Endothelial cell of umbilical vein (primary cell): Measurements from ENCODE around the gene VEZT. TPM values are rescaled to one million over a fixed set of nuclear protein-coding genes. Genes with fewer than 3 reads are reported as not detected.

ENCODE experiments used
- BruUV-seq: library from RNA; stranded (reverse); fragments of 400-500 nt; replicated peaks from 2 replicates; lab custom pipeline; 2021; lab: Mats Ljungman, UMichigan
- CTCF ChIA-PET: fragments of 300-600, 350-600 bp; sonication (Branson Sonifier 250); formaldehyde crosslinking; loops from one replicate; lab custom pipeline; 2021; ENCODE audit warnings: antibody characterized with exemption, inconsistent platforms; lab: Charles Lee
- POLR2A ChIA-PET: fragments of 300-600, 350-600 bp; sonication (Branson Sonifier 250); formaldehyde crosslinking; loops from one replicate; lab custom pipeline; 2021; ENCODE audit warnings: antibody characterized with exemption, inconsistent platforms; lab: Charles Lee
- DNase-seq: peaks from one replicate; pipeline ENCODE4 v3.0.0-alpha.2; 2011; ENCODE audit warnings: low read depth, low spot score
- FAIRE-seq: peaks from 2 replicates; lab custom pipeline; 2011; peaks lifted over from hg19 to GRCh38; lab: Jason Lieb, UNC
- H2AFZ ChIP-seq: 2 replicates; pipeline ENCODE4 v1.6.0; 2012; ENCODE audit warnings: low read depth, low read length, control low read depth, inconsistent platforms
- H3K27ac ChIP-seq: 2 replicates; pipeline ENCODE4 v1.5.1; 2011; ENCODE audit warnings: low read depth, mild to moderate bottlenecking, control low read depth, low read length, moderate library complexity; ENCODE audit not compliant: insufficient read depth
- H3K27me3 ChIP-seq, 2 experiments: 2 replicates each; pipeline versions ENCODE4 v1.6.0 to v1.6.1; 2011; ENCODE audit warnings: low read length in 2 of 2, mixed read lengths in 1 of 2; ENCODE audit not compliant: control insufficient read depth in 2 of 2, insufficient read depth in 2 of 2
- H3K36me3 ChIP-seq, 2 experiments: 2 replicates in 1 of 2; 3 replicates in 1 of 2; pipeline ENCODE4 v1.5.1; 2011; ENCODE audit warnings: low read length in 2 of 2, mild to moderate bottlenecking in 1 of 2, moderate library complexity in 1 of 2; ENCODE audit not compliant: control insufficient read depth in 2 of 2, insufficient read depth in 2 of 2; ENCODE audit errors: extremely low read depth in 1 of 2
- H3K4me1 ChIP-seq: 3 replicates; pipeline ENCODE4 v1.5.1; 2011; ENCODE audit warnings: mild to moderate bottlenecking, low read length; ENCODE audit not compliant: control insufficient read depth, insufficient read depth; ENCODE audit errors: extremely low read depth
- H3K4me2 ChIP-seq: 2 replicates; pipeline ENCODE4 v1.6.1; 2011; ENCODE audit warnings: low read length, control low read depth, mixed read lengths; ENCODE audit not compliant: insufficient read depth
- H3K4me3 ChIP-seq, 3 experiments: fragments of 200-600 bp in 1 of 3; sonication (generic), shearing (Covaris generic) in 1 of 3; replicated peaks in 1 of 3; 2 replicates each; pipeline ENCODE4 v1.5.1; 2011 to 2016; ENCODE audit warnings: control low read depth in 3 of 3, low read length in 3 of 3, mild to moderate bottlenecking in 2 of 3, inconsistent platforms in 1 of 3, low read depth in 1 of 3, moderate library complexity in 1 of 3; ENCODE audit not compliant: insufficient read depth in 1 of 3
- H3K79me2 ChIP-seq: 2 replicates; pipeline ENCODE4 v1.6.0; 2012; ENCODE audit warnings: low read length, inconsistent platforms; ENCODE audit not compliant: control insufficient read depth, insufficient read depth
- H3K9ac ChIP-seq: replicated peaks from 2 replicates; pipeline ENCODE3; 2011; ENCODE audit warnings: low read length, control low read depth; ENCODE audit not compliant: insufficient read depth; ENCODE audit errors: extremely low read depth
- H3K9me1 ChIP-seq: replicated peaks from 3 replicates; pipeline ENCODE4 v1.6.0; 2011; ENCODE audit warnings: mild to moderate bottlenecking, low read length; ENCODE audit not compliant: control insufficient read depth, insufficient read depth; ENCODE audit errors: extremely low read depth
- H3K9me3 ChIP-seq: replicated peaks from 2 replicates; pipeline ENCODE4 v1.5.1; 2012; ENCODE audit warnings: low read length, inconsistent platforms; ENCODE audit not compliant: control insufficient read depth, insufficient read depth
- H4K20me1 ChIP-seq: replicated peaks from 2 replicates; pipeline ENCODE3; 2011; ENCODE audit warnings: mild to moderate bottlenecking, low read length; ENCODE audit not compliant: control insufficient read depth, insufficient read depth; ENCODE audit errors: extremely low read depth
- CTCF ChIP-seq, 2 donors: IDR thresholded peaks; 1 replicate in 1 of 2; 2 replicates in 1 of 2; pipeline ENCODE4 v1.5.1; 2011; ENCODE audit warnings: low read length in 2 of 2, mild to moderate bottlenecking in 2 of 2, moderate library complexity in 2 of 2, control low read depth in 1 of 2, inconsistent platforms in 1 of 2, low read depth in 1 of 2; ENCODE audit not compliant: insufficient read depth in 1 of 2; ENCODE audit errors: extremely low read depth in 1 of 2
- EZH2 ChIP-seq: IDR thresholded peaks from 2 replicates; pipeline ENCODE4 v1.6.1; 2012; ENCODE audit warnings: borderline replicate concordance, low read depth, mild to moderate bottlenecking, moderate library complexity, low read length, inconsistent platforms; ENCODE audit not compliant: severe bottlenecking
- FOS ChIP-seq: IDR thresholded peaks from 2 replicates; pipeline ENCODE4 v1.6.1; 2011; ENCODE audit warnings: mild to moderate bottlenecking, low read length, moderate library complexity, borderline replicate concordance; ENCODE audit not compliant: insufficient read depth
- GATA2 ChIP-seq: IDR thresholded peaks from 2 replicates; pipeline ENCODE4 v1.7.0; 2011; ENCODE audit warnings: low read depth, mild to moderate bottlenecking, moderate library complexity, mixed read lengths, low read length; ENCODE audit not compliant: insufficient read length, insufficient read depth
- JUN ChIP-seq: IDR thresholded peaks from 2 replicates; pipeline ENCODE4 v1.6.1; 2011; ENCODE audit warnings: borderline replicate concordance, low read depth; ENCODE audit not compliant: insufficient read length, insufficient read depth
- MAX ChIP-seq: IDR thresholded peaks from 2 replicates; pipeline ENCODE4 v1.6.1; 2011; ENCODE audit not compliant: insufficient read depth, insufficient read length
- MYC ChIP-seq: IDR thresholded peaks from one replicate; pipeline ENCODE4 v1.6.1; 2011; ENCODE audit warnings: mild to moderate bottlenecking, low read depth, low read length
- dilution Hi-C: fragments of 300-500 bp; cut with MboI; formaldehyde crosslinking; loops from one replicate; pipeline ENCODE4 v1.15.0; 2019; ENCODE audit warnings: low sequenced_read_pairs; ENCODE audit not compliant: extremely low pct_ligation_motif_present
- intact Hi-C: fragments of 100-400 bp; cut with micrococcal nuclease; formaldehyde crosslinking; loops from one replicate; pipeline ENCODE4 v1.10.0; 2022
- polyA plus RNA-seq, 4 experiments: library from polyadenylated mRNA; depleted of rRNA in 3 of 4; stranded (reverse) in 3 of 4; unstranded in 1 of 4; fragments of >200 nt; gene quantifications; 2 replicates each; pipeline versions ENCODE4 v1.2.1 to v1.2.3, GENCODE V29; 2011 to 2012; ENCODE audit warnings: missing spikeins in 1 of 4
- total RNA-seq: library from RNA; stranded (reverse); gene quantifications from 2 replicates; pipeline ENCODE4 v1.2.3, GENCODE V29; 2021

Gene VEZT
- total and polyA plus RNA-seq, 2 donors (not counting 3 experiments of a cell fraction or from before 2014, with no cell fraction given) = 57.8 to 91.3 TPM

GRCh38 chr12:95241761-95242506 lies 24.3 kb downstream of the VEZT start:
- BruUV-seq = no TSS peak
- ChIA-PET CTCF (no interaction called here), POLR2A (no interaction called here)
- dilution Hi-C loops (no loop called here), intact Hi-C loops (no loop called here)
- Histone ChIP-seq H2AFZ (no peak overlapping the region), H4K20me1 (no peaks in the 10 kb centered on the region), H3K4me1 (peaks cover 3% of the 10 kb centered on the region), H3K4me2 (no peak overlapping the region), H3K27ac (no peak overlapping the region), H3K9ac (no peak overlapping the region), H3K9me3 (no peaks in the 10 kb centered on the region), H3K36me3 (peaks cover 0 to 2% of the 10 kb centered on the region in 2 experiments), H3K4me3 (no peak overlapping the region), H3K27me3 (no peaks in the 10 kb centered on the region), H3K9me1 (no peaks in the 10 kb centered on the region), H3K79me2 (peaks cover 70% of the 10 kb centered on the region)
- TF ChIP-seq GATA2 = no peak
- no peak for TF ChIP-seq JUN
- TF ChIP-seq EZH2 = no peak
- TF ChIP-seq CTCF (IDR thresholded peaks at IDR 0.05; ENCODE audit: extremely low read depth in 1 of 2, insufficient read depth in 1 of 2, low read depth in 1 of 2, low read length in 2 of 2) = no peak
- no peak for TF ChIP-seq MAX
- no peak for TF ChIP-seq FOS
- TF ChIP-seq MYC = no peak
- FAIRE-seq = no peak
- no peak for DNase-seq
